CD14-positive monocyte (primary cell): ENCODE data around the gene ADAMTS3. TPM values are rescaled to one million over a fixed set of nuclear protein-coding genes. Genes with fewer than 3 reads are reported as not detected.

Experiments
- DNase-seq, 3 donors: peaks; one replicate each; pipeline ENCODE4 v3.0.0-alpha.2; 2011 to 2022
- H2AFZ ChIP-seq: 2 replicates; pipeline ENCODE4 v1.6.0; 2012; ENCODE audit warnings: mild to moderate bottlenecking, low read depth, low read length, inconsistent platforms; ENCODE audit not compliant: insufficient read depth, poor library complexity, severe bottlenecking
- H3K27ac ChIP-seq, 2 donors: 1 replicate in 1 of 2; 2 replicates in 1 of 2; pipeline ENCODE4 v1.5.1; 2012 to 2013; ENCODE audit warnings: low read length in 2 of 2, control low read depth in 1 of 2, inconsistent platforms in 1 of 2, low read depth in 1 of 2, mild to moderate bottlenecking in 1 of 2
- H3K27me3 ChIP-seq, 2 donors: one replicate each; pipeline versions ENCODE4 v1.6.0 to v1.6.1; 2011 to 2013; ENCODE audit warnings: low read length in 2 of 2; ENCODE audit not compliant: control insufficient read depth in 2 of 2, insufficient read depth in 2 of 2
- H3K36me3 ChIP-seq, 2 donors: replicated peaks in 1 of 2; 1 replicate in 1 of 2; 2 replicates in 1 of 2; pipeline versions ENCODE4 v1.5.1 to v1.6.1; 2012 to 2013; ENCODE audit warnings: low read length in 2 of 2, control low read depth in 1 of 2, inconsistent platforms in 1 of 2, mild to moderate bottlenecking in 1 of 2; ENCODE audit not compliant: insufficient read depth in 2 of 2, control insufficient read depth in 1 of 2
- H3K4me1 ChIP-seq, 2 donors: 1 replicate in 1 of 2; 2 replicates in 1 of 2; pipeline versions ENCODE4 v1.5.1 to v1.6.1; 2012 to 2013; ENCODE audit warnings: low read length in 2 of 2, control low read depth in 1 of 2, inconsistent platforms in 1 of 2, mild to moderate bottlenecking in 1 of 2, moderate library complexity in 1 of 2; ENCODE audit not compliant: insufficient read depth in 2 of 2, control insufficient read depth in 1 of 2
- H3K4me2 ChIP-seq: replicated peaks from 2 replicates; pipeline ENCODE3; 2012; ENCODE audit warnings: low read length, moderate library complexity, mild to moderate bottlenecking; ENCODE audit not compliant: poor library complexity, severe bottlenecking; ENCODE audit errors: extremely low read depth
- H3K4me3 ChIP-seq, 3 experiments: fragments of 200-600 bp in 1 of 3; sonication (generic) in 1 of 3; replicated peaks in 1 of 3; 1 replicate in 2 of 3; 2 replicates in 1 of 3; pipeline ENCODE4 v1.5.1; 2011 to 2013; ENCODE audit warnings: low read length in 3 of 3, mild to moderate bottlenecking in 3 of 3, control low read depth in 2 of 3, low read depth in 2 of 3, inconsistent platforms in 1 of 3, moderate library complexity in 1 of 3
- H3K79me2 ChIP-seq: 2 replicates; pipeline ENCODE4 v1.6.0; 2012; ENCODE audit warnings: mild to moderate bottlenecking, control low read depth, inconsistent platforms, low read length, moderate library complexity; ENCODE audit not compliant: insufficient read depth
- H3K9ac ChIP-seq: 2 replicates; pipeline ENCODE4 v1.6.0; 2017; ENCODE audit warnings: low read length, mild to moderate bottlenecking; ENCODE audit not compliant: insufficient read depth, poor library complexity, severe bottlenecking
- H3K9me3 ChIP-seq, 2 donors: replicated peaks in 1 of 2; 1 replicate in 1 of 2; 2 replicates in 1 of 2; pipeline versions ENCODE4 v1.5.1 to v1.6.1; 2012 to 2013; ENCODE audit warnings: low read length in 2 of 2, control low read depth in 1 of 2; ENCODE audit not compliant: control insufficient read depth in 1 of 2, insufficient read depth in 1 of 2
- H4K20me1 ChIP-seq: 2 replicates; pipeline ENCODE4 v1.6.0; 2012; ENCODE audit warnings: mild to moderate bottlenecking, low read length, control low read depth, moderate library complexity; ENCODE audit not compliant: insufficient read depth
- H3K27ac Mint-ChIP-seq, 7 donors: one replicate each; pipeline ENCODE4 v1.8.0; 2020; ENCODE audit warnings: mild to moderate bottlenecking in 7 of 7, mixed read lengths in 7 of 7, moderate library complexity in 6 of 7, inconsistent platforms in 2 of 7
- H3K27me3 Mint-ChIP-seq, 3 donors: one replicate each; pipeline ENCODE4 v1.8.0; 2021 to 2022; ENCODE audit warnings: low read depth in 3 of 3, mild to moderate bottlenecking in 3 of 3, mixed read lengths in 3 of 3, moderate library complexity in 3 of 3, inconsistent platforms in 1 of 3
- H3K36me3 Mint-ChIP-seq, 2 donors: one replicate each; pipeline ENCODE4 v1.8.0; 2020; ENCODE audit warnings: mixed read lengths in 2 of 2, inconsistent platforms in 1 of 2, mild to moderate bottlenecking in 1 of 2
- H3K4me1 Mint-ChIP-seq: one replicate; pipeline ENCODE4 v1.8.0; 2020; ENCODE audit warnings: mild to moderate bottlenecking, mixed read lengths
- H3K4me3 Mint-ChIP-seq, 2 donors: one replicate each; pipeline ENCODE4 v1.8.0; 2020; ENCODE audit warnings: mild to moderate bottlenecking in 2 of 2, mixed read lengths in 2 of 2, moderate library complexity in 1 of 2
- H3K9me3 Mint-ChIP-seq, 7 donors: one replicate each; pipeline ENCODE4 v1.8.0; 2020 to 2022; ENCODE audit warnings: mixed read lengths in 7 of 7, mild to moderate bottlenecking in 6 of 7, moderate library complexity in 6 of 7, inconsistent platforms in 2 of 7
- CTCF ChIP-seq: fragments of 200-600 bp; IDR thresholded peaks from one replicate; pipeline ENCODE4 v1.8.0; 2022; ENCODE audit warnings: antibody characterized with exemption, mild to moderate bottlenecking
- WGBS: methylation state at CpG from one replicate; pipeline ENCODE4 v1.1.5; 2013; ENCODE audit warnings: missing lambda C conversion rate; ENCODE audit not compliant: insufficient coverage; 5-methylcytosine and 5-hydroxymethylcytosine counted together
- intact Hi-C, 2 donors: fragments of 100-400 bp; cut with micrococcal nuclease; formaldehyde crosslinking; loops; one replicate each; pipeline versions ENCODE4 v1.15.0 to v1.15.1; 2023
- polyA plus RNA-seq, 3 donors: library from polyadenylated mRNA; depleted of rRNA in 1 of 3; unstranded in 2 of 3; stranded (reverse) in 1 of 3; fragments of 300-500 nt in 2 of 3; fragments of >200 nt in 1 of 3; fragmentation: Illumina TruSeq in 2 of 3; gene quantifications; 1 replicate in 2 of 3; 2 replicates in 1 of 3; pipeline ENCODE4 v1.2.3, GENCODE V29; 2012 to 2021

The ADAMTS3 gene
- polyA plus RNA-seq, 3 donors: not detected

- peaks cover 0 to 4% (median 2%) of the 10 kb centered on the region in 7 donors for H3K9me3 Mint-ChIP-seq
- Histone ChIP-seq H3K4me2 (no peak overlapping the region), H3K9ac (no peak overlapping the region), H3K4me1 (no peaks in the 10 kb centered on the region), H4K20me1 (no peaks in the 10 kb centered on the region), H3K4me3 (no peak overlapping the region), H3K27me3 (no peaks in the 10 kb centered on the region), H3K27ac (no peak overlapping the region), H3K9me3 (no peaks in the 10 kb centered on the region), H3K79me2 (no peaks in the 10 kb centered on the region), H2AFZ (no peak overlapping the region), H3K36me3 (no peaks in the 10 kb centered on the region)
- TF ChIP-seq CTCF: no peak
- H3K27me3 Mint-ChIP-seq: peaks cover 0 to 2% (median 0%) of the 10 kb centered on the region in 3 donors
- H3K36me3 Mint-ChIP-seq: no peaks in the 10 kb centered on the region
- no peak overlapping the region for H3K4me3 Mint-ChIP-seq
- no peaks in the 10 kb centered on the region for H3K4me1 Mint-ChIP-seq
- no peak for DNase-seq
- H3K27ac Mint-ChIP-seq: no peak overlapping the region
- intact Hi-C loops: no loop called here
- no CpG with 5 or more reads among the region's 1 CpG for WGBS
These were observed 204.0 kb downstream of the ADAMTS3 start for GRCh38 chr4:72365016-72365415.

GRCh38 chr4:72360075-72360474 lies 208.9 kb downstream of the ADAMTS3 start:
- Histone ChIP-seq H2AFZ (no peak overlapping the region), H3K79me2 (no peaks in the 10 kb centered on the region), H3K27ac (no peak overlapping the region), H3K9me3 (no peaks in the 10 kb centered on the region), H3K4me1 (no peaks in the 10 kb centered on the region), H3K4me2 (no peak overlapping the region), H3K9ac (no peak overlapping the region), H4K20me1 (no peaks in the 10 kb centered on the region), H3K36me3 (no peaks in the 10 kb centered on the region), H3K4me3 (no peak overlapping the region), H3K27me3 (no peaks in the 10 kb centered on the region)
- peaks cover 0 to 2% (median 0%) of the 10 kb centered on the region in 7 donors for H3K9me3 Mint-ChIP-seq
- peaks cover 0 to 2% (median 0%) of the 10 kb centered on the region in 3 donors for H3K27me3 Mint-ChIP-seq
- intact Hi-C loops: no loop called here
- H3K36me3 Mint-ChIP-seq: no peaks in the 10 kb centered on the region
- H3K4me3 Mint-ChIP-seq: no peak overlapping the region
- no peak overlapping the region for H3K27ac Mint-ChIP-seq
- peaks cover 3% of the 10 kb centered on the region for H3K4me1 Mint-ChIP-seq
- 83% methylated on average over 1 of the region's 6 CpGs for whole genome bisulfite sequencing
- no peak for DNase-seq
- TF ChIP-seq CTCF: no peak
